ENCODE measurements around the gene SRSF9.
"Not testable (repeated sequence)": the region's sequence is repeated elsewhere in the genome, so short reads cannot be mapped to it uniquely, and the experiment has no call there.

Gene SRSF9, protein sequence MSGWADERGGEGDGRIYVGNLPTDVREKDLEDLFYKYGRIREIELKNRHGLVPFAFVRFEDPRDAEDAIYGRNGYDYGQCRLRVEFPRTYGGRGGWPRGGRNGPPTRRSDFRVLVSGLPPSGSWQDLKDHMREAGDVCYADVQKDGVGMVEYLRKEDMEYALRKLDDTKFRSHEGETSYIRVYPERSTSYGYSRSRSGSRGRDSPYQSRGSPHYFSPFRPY

GRCh38 chr12:120469450-120470149, at the start of gene SRSF9:
SRSF9 (minus strand) TSS chr12:120469748; CDS start chr12:120469609, 139 bp downstream.
- DNase-seq = peak; percentile 94

- not testable (repeated sequence) for DNase-seq
Measured at GRCh38 chr12:120519324-120519723, 49.8 kb upstream of the SRSF9 start.

GRCh38 chr12:120515496-120515895, 45.9 kb upstream of the SRSF9 start:
- DNase-seq = no peak

GRCh38 chr12:120514002-120514401, 44.5 kb upstream of the SRSF9 start:
- no peak for DNase-seq

- no peak for DNase-seq
Measured at GRCh38 chr12:120508537-120508936, 39.0 kb upstream of the SRSF9 start.

GRCh38 chr12:120504587-120504986, 35.0 kb upstream of the SRSF9 start:
- no peak for DNase-seq

GRCh38 chr12:120500581-120500980, 31.0 kb upstream of the SRSF9 start:
- no peak for DNase-seq

DNA sequence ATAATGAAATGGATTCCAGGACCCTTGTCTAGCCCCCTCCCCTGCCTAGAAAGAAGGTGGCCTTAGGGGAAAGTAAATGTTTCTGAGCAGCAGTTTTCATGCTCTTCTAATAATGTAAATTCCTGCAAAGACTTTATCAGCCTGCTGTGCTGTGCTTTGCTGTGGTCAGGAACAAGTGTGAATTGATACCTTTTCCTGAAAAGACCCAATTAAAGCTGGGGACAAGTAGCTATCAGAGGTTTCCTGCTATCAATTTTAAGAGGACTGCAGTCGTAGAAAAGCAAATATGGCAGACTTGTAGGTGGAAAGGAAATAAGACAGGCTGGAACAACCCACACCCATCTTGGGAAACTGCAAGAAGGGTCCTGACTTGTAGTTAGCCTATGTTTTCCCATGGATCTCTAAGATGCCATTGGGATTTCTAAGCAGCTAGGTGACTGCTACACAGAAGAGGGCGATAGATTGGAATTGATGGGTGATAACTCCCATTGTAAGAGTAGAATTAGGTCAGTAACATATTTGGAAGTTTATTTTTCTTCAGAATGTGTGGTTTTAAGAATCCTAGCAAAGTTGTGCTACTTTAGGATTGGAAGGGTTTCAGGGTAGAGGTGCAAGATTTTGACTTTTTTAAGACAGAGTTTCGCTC, 29.4 kb upstream of the SRSF9 start:
- DNase-seq = no peak

DNA sequence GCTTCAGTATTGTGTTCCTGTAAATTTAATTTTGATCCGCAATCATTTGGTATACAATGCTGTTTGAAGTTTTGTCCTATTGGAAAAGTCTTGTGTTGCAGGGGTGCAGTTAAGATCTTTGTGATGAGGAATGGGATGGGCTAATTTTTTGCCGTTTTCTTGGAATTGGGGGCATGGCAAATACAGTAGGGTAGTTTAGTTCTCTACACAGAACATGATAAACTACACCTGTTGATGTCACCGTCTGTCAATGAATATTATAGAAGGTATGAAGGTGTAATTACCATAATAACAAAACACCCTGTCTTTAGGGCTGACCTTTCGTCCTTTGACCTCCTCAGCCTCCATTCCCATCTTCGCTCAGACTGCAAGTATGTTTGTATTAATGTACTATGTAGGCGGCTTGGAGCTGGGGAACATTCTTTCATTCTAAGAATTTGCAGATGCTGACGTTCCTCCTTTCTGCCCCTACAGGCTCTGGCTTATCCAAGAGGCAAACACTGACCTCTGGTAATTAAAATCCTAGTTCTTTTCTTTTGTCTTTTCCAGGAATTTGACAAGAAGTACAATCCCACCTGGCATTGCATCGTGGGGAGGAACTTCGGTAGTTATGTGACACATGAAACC, 28.1 kb upstream of the SRSF9 start:
- DNase-seq = no peak

GRCh38 chr12:120496413-120497340, 27.1 kb upstream of the SRSF9 start:
- DNase-seq = no peak

- peak; percentile 96 for DNase-seq
Measured at GRCh38 chr12:120495731-120496412, 26.3 kb upstream of the SRSF9 start, which contains the start of gene DYNLL1. DYNLL1 (plus strand) TSS chr12:120496113; CDS start chr12:120496422, 309 bp downstream.

GRCh38 chr12:120495186-120495730, 25.7 kb upstream of the SRSF9 start:
- DNase-seq = no peak

GRCh38 chr12:120490833-120491512, 21.4 kb upstream of the SRSF9 start:
- no peak for DNase-seq

- DNase-seq = no peak
Measured at GRCh38 chr12:120490325-120490724, 20.8 kb upstream of the SRSF9 start.

DNA sequence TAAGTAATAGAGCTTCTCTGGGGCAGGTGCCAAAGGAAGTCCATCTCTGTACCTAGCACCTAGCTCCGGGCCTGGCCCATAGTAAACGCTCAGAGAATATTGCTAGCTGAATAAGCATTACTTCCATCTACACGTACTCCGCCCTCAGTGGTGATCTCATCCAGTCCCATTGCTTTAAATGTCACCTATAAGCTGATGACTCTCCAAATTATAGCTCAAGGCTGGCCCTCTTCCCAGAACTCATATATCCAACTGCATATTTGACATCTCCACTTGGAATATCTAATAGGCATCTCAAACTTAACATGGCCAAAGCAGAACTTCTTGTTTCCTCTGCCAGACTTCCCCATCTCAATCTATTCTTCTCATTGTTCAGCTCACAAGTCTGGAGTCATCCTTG, 19.5 kb upstream of the SRSF9 start:
- no peak for DNase-seq

DNA sequence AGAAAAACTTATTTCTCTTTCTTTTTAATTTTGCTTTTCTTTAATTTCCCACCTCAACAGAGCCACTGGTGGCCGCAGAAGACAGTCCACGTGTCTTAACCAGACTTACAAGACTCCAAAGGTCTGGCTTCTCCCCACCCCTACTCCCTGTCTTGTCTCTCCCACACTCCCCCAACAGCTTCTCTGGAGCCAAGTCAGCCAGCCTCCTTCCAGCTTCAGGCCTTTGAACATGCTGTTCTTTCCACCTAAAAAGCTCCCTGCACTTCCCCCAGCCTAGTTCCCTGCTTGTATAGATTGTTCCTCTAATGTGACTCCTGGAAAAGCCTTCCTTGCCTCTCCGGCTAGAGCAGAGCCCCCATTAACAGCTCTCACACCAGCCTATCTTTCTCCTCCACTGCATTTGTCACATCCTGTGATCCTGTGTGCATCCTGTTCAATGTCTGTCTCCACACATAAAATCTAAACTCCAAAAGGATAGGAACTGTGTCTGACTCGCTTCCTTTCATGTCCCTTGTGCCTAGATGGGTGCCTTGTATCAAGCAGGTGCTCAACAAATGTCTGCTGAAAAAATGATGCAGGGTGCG, 18.6 kb upstream of the SRSF9 start:
- DNase-seq = no peak

DNA sequence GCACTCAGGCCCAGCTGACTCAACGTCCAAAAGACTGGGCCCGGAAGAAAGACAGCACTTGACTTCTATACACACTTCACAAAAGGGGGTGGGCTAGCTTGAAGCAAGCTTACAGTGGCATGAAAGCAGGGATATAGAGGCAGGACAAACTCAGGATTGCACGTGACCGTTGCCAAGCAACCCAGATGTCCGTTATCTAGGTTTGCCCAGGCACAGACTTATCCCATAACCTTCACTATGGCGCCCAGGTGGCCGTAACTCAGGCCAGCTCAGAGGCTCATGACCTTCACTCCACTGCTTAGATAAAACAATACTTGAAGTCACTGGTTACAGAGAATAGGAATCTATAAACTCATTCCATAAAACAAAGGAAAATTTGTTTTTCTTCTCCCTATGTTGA, 18.0 kb upstream of the SRSF9 start:
- DNase-seq = not testable (repeated sequence)

DNA sequence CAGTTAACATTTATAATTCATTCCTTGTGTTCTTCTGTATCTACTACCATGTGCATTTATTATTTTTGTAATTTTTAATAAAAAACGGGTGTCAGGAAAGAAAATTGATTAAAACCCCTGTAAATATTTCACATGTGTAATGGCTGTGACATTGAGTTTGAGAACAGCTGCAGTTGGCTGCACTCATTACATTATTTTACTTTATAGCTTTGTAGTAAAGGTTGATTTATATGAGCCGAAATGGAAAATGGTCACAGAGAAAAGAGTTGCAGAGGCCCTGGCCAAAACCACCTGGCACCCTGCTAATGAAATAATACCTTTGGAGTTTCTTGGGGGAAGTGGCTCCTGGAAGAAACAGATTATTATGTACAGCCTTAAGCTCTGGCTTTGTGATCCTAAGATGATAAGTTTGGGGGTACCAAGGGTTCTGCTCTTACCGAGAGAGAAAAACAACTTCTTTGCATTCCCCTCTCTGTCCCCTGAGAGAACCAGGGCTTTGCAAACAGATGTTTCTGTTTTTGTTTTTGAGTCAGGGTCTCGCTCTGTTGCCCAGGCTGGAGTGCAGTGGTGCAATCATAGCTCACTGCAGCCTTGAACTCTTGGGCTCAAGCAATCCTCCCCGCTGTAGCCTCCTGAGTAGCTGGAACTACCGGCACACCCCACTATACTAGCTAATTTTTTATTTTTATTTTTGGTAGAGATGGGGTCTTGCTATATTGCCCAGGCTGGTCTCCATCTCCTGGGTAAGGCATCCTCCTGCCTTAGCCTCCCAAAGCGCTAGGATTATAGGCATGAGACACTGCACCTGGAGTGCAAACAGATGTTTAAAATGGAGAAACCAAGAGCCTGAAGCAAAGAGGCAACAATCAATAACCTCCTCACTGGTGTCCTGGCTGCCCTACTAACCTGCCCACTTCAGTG, 16.7 kb upstream of the SRSF9 start:
- no peak for DNase-seq

DNA sequence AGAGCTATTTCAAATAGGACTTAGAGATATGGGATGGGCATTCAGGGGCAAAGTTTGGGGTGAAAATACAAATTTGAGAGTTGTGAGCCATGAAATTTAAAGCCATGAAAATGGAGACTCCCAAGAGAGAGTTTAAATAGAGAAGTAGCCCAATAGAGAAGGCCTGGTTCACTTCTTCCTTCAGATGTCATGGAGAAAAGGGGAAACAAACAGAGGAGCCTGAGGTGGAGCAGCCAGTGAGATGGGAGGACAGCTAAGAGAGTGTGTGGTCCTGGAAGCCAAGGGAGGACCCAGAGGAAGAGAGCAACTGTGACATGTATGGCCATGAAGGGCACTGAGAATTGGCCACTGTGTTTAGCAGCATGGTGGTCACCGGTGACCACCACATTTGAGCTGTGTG, 14.1 kb upstream of the SRSF9 start:
- no peak for DNase-seq
